ENCODE measurements around the gene PDCD2L.

The PDCD2L gene

DNA sequence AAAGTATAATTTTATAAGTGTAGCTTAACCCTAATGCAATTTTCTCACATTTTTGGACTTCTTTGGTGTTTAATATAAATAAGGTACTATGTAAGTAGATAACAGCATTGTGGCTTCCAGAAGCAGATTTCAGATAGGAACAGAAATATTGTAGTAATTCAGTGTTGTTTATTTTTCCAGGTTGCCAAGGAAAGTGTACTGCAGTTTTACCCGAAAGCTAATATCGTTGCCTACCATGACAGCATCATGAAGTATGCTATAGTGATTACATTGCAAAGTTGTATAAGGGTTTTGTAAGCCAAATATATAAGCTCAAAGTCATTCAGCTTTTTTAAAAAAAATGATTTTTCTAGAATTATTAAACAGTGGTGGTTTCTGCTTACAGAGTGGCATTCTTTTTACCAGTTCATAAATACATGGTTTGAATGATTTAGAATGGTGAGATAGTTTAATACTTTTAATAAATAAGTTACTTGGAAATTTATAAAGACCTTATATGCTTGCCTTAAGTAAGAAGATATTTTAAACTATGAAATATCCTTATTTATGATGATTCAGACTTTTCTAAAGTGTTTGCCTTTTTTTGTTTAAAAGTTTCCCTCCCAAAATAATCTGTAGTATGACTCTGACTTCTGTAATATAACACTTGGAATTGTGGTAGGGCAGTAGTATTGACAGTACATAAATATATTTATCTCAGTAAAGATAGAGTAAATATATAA is 27.6 kb downstream of the PDCD2L start (continued):
- TF ChIP-seq ZNF184 (tag by site-specific recombination; IDR thresholded peaks at IDR 0.05): no peak

GRCh38 chr19:34432797-34433196 is 28.6 kb downstream of the PDCD2L start:
- Histone ChIP-seq H3K27ac (ENCODE audit: extremely low read depth, low read depth, low read length) (peak overlapping the region; percentile 17; the same call in 1 of the 2 replicates), H3K4me3 (ENCODE audit: low read depth, low read length) (no peak overlapping the region), H3K36me3 (ENCODE audit: control insufficient read depth in 2 of 2, insufficient read depth in 1 of 2, low read length in 2 of 2) (peaks cover 72 to 78% of the 10 kb centered on the region in 2 experiments), H3K9me3 (ENCODE audit: control insufficient read depth, insufficient read depth, low read depth, low read length) (peaks cover 2% of the 10 kb centered on the region; the same call in 1 of the 2 replicates), H3K4me1 (ENCODE audit: control insufficient read depth, insufficient read depth, low read length) (peaks cover 36% of the 10 kb centered on the region)
- ChIA-PET CTCF (interaction anchor here (0.6 to 3.7 kb wide), 3 partner anchors 11 to 63 kb away, joined by 3 to 69 read pairs (median 5); no protein-coding TSS in a partner anchor), POLR2A (no interaction called here)
- TF ChIP-seq PRDM2 (tag by site-specific recombination; IDR thresholded peaks at IDR 0.05; ENCODE audit: borderline replicate concordance) (0 out of 2 replicates have a peak, but pooled peaks have one; percentile 1), ZNF501 (tag by site-specific recombination; IDR thresholded peaks at IDR 0.05) (0 out of 2 replicates have a peak, but pooled peaks have one; percentile 5), ZSCAN16 (tag by site-specific recombination; IDR thresholded peaks at IDR 0.05) (no peak), ZNF610 (tag by site-specific recombination; IDR thresholded peaks at IDR 0.05; ENCODE audit: borderline replicate concordance) (no peak), IKZF3 (tag by site-specific recombination; IDR thresholded peaks at IDR 0.05) (0 out of 2 replicates have a peak, but pooled peaks have one; percentile 15)

DNA sequence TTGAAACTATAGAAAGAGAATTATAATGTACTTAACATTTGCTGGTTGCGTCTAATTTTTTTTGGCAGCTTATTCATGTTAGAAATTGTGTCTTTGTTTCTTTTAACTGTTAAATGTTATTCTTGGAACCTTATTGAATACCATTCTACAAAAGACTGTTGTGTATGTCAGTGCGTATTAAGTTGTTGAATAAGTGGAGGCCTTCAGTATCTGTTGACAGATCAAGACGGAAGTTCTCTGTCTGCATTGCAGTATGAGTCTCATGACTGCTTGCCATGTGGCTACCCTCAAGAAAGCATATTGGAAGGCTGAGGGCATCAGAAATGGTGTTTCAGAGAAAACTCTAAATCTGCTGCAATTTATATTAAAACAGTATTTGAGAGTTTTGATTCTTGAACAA is 32.5 kb downstream of the PDCD2L start:
- TF ChIP-seq FEZF1 (tag by site-specific recombination; IDR thresholded peaks at IDR 0.05): no peak
- TF ChIP-seq ZFP3 (tag by site-specific recombination; IDR thresholded peaks at IDR 0.05; ENCODE audit: low read depth): no peak
- TF ChIP-seq, protein P1, sequence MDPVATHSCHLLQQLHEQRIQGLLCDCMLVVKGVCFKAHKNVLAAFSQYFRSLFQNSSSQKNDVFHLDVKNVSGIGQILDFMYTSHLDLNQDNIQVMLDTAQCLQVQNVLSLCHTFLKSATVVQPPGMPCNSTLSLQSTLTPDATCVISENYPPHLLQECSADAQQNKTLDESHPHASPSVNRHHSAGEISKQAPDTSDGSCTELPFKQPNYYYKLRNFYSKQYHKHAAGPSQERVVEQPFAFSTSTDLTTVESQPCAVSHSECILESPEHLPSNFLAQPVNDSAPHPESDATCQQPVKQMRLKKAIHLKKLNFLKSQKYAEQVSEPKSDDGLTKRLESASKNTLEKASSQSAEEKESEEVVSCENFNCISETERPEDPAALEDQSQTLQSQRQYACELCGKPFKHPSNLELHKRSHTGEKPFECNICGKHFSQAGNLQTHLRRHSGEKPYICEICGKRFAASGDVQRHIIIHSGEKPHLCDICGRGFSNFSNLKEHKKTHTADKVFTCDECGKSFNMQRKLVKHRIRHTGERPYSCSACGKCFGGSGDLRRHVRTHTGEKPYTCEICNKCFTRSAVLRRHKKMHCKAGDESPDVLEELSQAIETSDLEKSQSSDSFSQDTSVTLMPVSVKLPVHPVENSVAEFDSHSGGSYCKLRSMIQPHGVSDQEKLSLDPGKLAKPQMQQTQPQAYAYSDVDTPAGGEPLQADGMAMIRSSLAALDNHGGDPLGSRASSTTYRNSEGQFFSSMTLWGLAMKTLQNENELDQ (tag by site-specific recombination; IDR thresholded peaks at IDR 0.05; ENCODE audit: low read depth): no peak
- no peak for TF ChIP-seq YY1 (tag by site-specific recombination; IDR thresholded peaks at IDR 0.05)
- no peak for TF ChIP-seq GLI4 (tag by site-specific recombination; IDR thresholded peaks at IDR 0.05)
- no peak for TF ChIP-seq ZNF302 (tag by site-specific recombination; IDR thresholded peaks at IDR 0.05; ENCODE audit: low read depth)
- TF ChIP-seq ZNF266 (tag by site-specific recombination; IDR thresholded peaks at IDR 0.05; ENCODE audit: low read depth): no peak
- no peak for TF ChIP-seq ZNF10 (tag by site-specific recombination; IDR thresholded peaks at IDR 0.05)
- TF ChIP-seq KLF10 (tag by site-specific recombination; IDR thresholded peaks at IDR 0.05): no peak
- no peak for TF ChIP-seq ZBTB7A (tag by site-specific recombination; IDR thresholded peaks at IDR 0.05; ENCODE audit: low read depth)
- no peak for TF ChIP-seq ZNF514 (tag by site-specific recombination; IDR thresholded peaks at IDR 0.05)
- TF ChIP-seq TCF7L2 (IDR thresholded peaks at IDR 0.05; ENCODE audit: borderline replicate concordance, low read depth, low read length): no peak
- no peak for TF ChIP-seq ZNF146 (tag by site-specific recombination; IDR thresholded peaks at IDR 0.05)
- no peak for TF ChIP-seq ZNF549 (tag by site-specific recombination; IDR thresholded peaks at IDR 0.05)
- no peak for TF ChIP-seq ZNF768 (tag by site-specific recombination; IDR thresholded peaks at IDR 0.05)
- Histone ChIP-seq H3K36me3 (ENCODE audit: control insufficient read depth in 2 of 2, insufficient read depth in 1 of 2, low read length in 2 of 2) (peaks cover 96 to 100% of the 10 kb centered on the region in 2 experiments), H3K4me3 (ENCODE audit: low read depth, low read length) (no peak overlapping the region), H3K27ac (ENCODE audit: extremely low read depth, low read depth, low read length) (peak overlapping the region; percentile 41; the same call in 1 of the 2 replicates), H3K9me3 (ENCODE audit: control insufficient read depth, insufficient read depth, low read depth, low read length) (peaks cover 2% of the 10 kb centered on the region; the same call in 1 of the 2 replicates), H3K4me1 (ENCODE audit: control insufficient read depth, insufficient read depth, low read length) (peaks cover 11% of the 10 kb centered on the region; the same call in 1 of the 2 replicates)
- ChIA-PET CTCF (no interaction called here), POLR2A (interaction anchor here (2.8 kb wide), 1 partner anchor 9 kb away, joined by 12 read pairs; the partner anchor contains the start of gene UBA2)
